Activated CD8-positive, alpha-beta T cell treated with anti-CD3 and anti-CD28 coated beads for 36 hours (primary cell): Measurements from ENCODE around the gene KATNA1. TPM values are rescaled to one million over a fixed set of nuclear protein-coding genes. Genes with fewer than 3 reads are reported as not detected.
A peak's percentile ranks its signal among the peaks of the same experiment; 100 is the strongest.
"Not testable (repeated sequence)": the region's sequence is repeated elsewhere in the genome, so short reads cannot be mapped to it uniquely, and the experiment has no call there.

Experiments
- ATAC-seq: fragments of 200-7000 bp; cut with Tn5 transposase; one replicate; pipeline ENCODE4 v1.10.0; 2021; ENCODE audit warnings: mild to moderate bottlenecking, moderate library complexity
- CTCF ChIA-PET: fragments of 350-600 bp; sonication (Branson Sonifier 250); formaldehyde crosslinking; loops from one replicate; lab custom pipeline; 2021; ENCODE audit warnings: antibody characterized with exemption; lab: Charles Lee
- POLR2A ChIA-PET: fragments of 350-600 bp; sonication (Branson Sonifier 250); formaldehyde crosslinking; loops from one replicate; lab custom pipeline; 2021; ENCODE audit warnings: antibody characterized with exemption; lab: Charles Lee
- DNase-seq: peaks from one replicate; pipeline ENCODE4 v3.0.0-alpha.2; 2020
- H3K27ac Mint-ChIP-seq: one replicate; pipeline ENCODE4 v1.8.0; 2021; ENCODE audit warnings: mild to moderate bottlenecking, mixed read lengths
- H3K27me3 Mint-ChIP-seq: one replicate; pipeline ENCODE4 v1.8.0; 2021; ENCODE audit warnings: mixed read lengths
- H3K36me3 Mint-ChIP-seq: one replicate; pipeline ENCODE4 v1.8.0; 2021; ENCODE audit warnings: low read depth, mixed read lengths
- H3K4me1 Mint-ChIP-seq: one replicate; pipeline ENCODE4 v1.8.0; 2021; ENCODE audit warnings: low read depth, mixed read lengths
- H3K4me3 Mint-ChIP-seq: one replicate; pipeline ENCODE4 v1.8.0; 2021; ENCODE audit warnings: mild to moderate bottlenecking, moderate library complexity, mixed read lengths
- H3K9me3 Mint-ChIP-seq: one replicate; pipeline ENCODE4 v1.8.0; 2021; ENCODE audit warnings: mixed read lengths
- intact Hi-C: fragments of 100-400 bp; cut with micrococcal nuclease; formaldehyde crosslinking; loops from one replicate; pipeline ENCODE4 v1.10.0; 2022
- total RNA-seq, 2 experiments: library from RNA; stranded (reverse); gene quantifications; one replicate each; pipeline ENCODE4 v1.2.3, GENCODE V29; 2021
- TF ChIP-seq, protein P1 (sequence below): fragments of 200-600 bp; IDR thresholded peaks from one replicate; pipeline ENCODE4 v1.8.0; 2022; ENCODE audit warnings: antibody characterized with exemption, mild to moderate bottlenecking

Gene KATNA1
- total RNA-seq, 2 experiments from 2014 or later: 18.8 to 19.7 TPM

DNA sequence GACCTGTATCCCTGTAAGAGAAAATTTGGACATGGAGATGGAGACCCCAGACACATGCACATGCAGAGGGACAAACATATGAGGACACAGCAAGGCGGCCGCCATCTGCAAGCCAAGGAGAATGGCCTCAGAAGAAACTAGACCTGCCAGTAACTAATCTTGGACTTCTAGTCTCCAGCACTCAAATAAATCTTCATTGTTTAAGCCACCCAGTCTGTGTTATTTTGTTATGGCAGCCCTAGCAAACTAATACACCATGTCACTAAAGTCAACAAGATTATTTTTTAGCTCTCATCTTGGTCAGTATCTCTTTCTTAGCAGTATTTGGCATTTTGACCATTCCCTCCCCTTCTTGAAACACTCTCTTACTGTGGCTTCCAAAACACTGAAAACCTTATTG, 42.7 kb upstream of the KATNA1 start:
- ATAC-seq (no peak), DNase-seq (no peak)
- TF ChIP-seq, protein P1, sequence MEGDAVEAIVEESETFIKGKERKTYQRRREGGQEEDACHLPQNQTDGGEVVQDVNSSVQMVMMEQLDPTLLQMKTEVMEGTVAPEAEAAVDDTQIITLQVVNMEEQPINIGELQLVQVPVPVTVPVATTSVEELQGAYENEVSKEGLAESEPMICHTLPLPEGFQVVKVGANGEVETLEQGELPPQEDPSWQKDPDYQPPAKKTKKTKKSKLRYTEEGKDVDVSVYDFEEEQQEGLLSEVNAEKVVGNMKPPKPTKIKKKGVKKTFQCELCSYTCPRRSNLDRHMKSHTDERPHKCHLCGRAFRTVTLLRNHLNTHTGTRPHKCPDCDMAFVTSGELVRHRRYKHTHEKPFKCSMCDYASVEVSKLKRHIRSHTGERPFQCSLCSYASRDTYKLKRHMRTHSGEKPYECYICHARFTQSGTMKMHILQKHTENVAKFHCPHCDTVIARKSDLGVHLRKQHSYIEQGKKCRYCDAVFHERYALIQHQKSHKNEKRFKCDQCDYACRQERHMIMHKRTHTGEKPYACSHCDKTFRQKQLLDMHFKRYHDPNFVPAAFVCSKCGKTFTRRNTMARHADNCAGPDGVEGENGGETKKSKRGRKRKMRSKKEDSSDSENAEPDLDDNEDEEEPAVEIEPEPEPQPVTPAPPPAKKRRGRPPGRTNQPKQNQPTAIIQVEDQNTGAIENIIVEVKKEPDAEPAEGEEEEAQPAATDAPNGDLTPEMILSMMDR: no peak
- Mint-ChIP-seq H3K36me3 (peaks cover 30% of the 10 kb centered on the region), H3K27me3 (no peaks in the 10 kb centered on the region), H3K4me1 (peaks cover 20% of the 10 kb centered on the region), H3K9me3 (no peaks in the 10 kb centered on the region), H3K27ac (no peak overlapping the region), H3K4me3 (no peak overlapping the region)
- ChIA-PET POLR2A (interaction anchor here (1.5 kb wide), 1 partner anchor 15 kb away, joined by 3 read pairs; no protein-coding TSS in a partner anchor), CTCF (no interaction called here)
- intact Hi-C loops: no loop called here

DNA sequence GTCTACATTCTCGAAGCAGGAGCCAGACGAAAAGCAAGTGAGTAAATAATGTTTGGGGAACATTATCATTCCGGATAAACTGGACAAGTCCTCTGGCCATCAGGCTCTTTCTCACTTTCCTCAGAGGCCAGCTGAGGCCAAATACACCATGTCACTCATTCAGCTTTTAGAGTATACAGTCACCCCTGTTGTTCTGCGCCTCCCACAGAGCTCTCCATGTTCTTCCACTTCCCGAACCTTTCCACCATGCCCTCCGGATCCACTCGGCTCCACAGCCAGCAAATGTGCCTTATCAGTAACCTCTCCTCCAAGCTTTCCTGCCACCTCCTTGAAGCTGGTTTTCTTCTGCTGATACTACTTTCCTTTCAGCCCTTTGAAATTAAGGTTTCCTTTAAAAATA, 37.7 kb upstream of the KATNA1 start:
- no peaks in the 10 kb centered on the region for H3K27me3 Mint-ChIP-seq
- peaks cover 26% of the 10 kb centered on the region for H3K4me1 Mint-ChIP-seq
- ChIA-PET CTCF (interaction anchor here (0.7 to 1.1 kb wide), 4 partner anchors 14 to 60 kb away, joined by 3 read pairs; partner anchors contain the start of gene NUP43), POLR2A (interaction anchor here (0.5 to 1.2 kb wide), 3 partner anchors 11 to 1703 kb away, joined by 3 to 5 read pairs (median 5); partner anchors contain the start of gene LATS1)
- intact Hi-C loops: no loop called here
- no peak for DNase-seq
- H3K9me3 Mint-ChIP-seq: no peaks in the 10 kb centered on the region
- no peak overlapping the region for H3K4me3 Mint-ChIP-seq
- ATAC-seq: no peak
- H3K27ac Mint-ChIP-seq: peak overlapping the region; percentile 68
- TF ChIP-seq, protein P1: no peak
- peaks cover 31% of the 10 kb centered on the region for H3K36me3 Mint-ChIP-seq

DNA sequence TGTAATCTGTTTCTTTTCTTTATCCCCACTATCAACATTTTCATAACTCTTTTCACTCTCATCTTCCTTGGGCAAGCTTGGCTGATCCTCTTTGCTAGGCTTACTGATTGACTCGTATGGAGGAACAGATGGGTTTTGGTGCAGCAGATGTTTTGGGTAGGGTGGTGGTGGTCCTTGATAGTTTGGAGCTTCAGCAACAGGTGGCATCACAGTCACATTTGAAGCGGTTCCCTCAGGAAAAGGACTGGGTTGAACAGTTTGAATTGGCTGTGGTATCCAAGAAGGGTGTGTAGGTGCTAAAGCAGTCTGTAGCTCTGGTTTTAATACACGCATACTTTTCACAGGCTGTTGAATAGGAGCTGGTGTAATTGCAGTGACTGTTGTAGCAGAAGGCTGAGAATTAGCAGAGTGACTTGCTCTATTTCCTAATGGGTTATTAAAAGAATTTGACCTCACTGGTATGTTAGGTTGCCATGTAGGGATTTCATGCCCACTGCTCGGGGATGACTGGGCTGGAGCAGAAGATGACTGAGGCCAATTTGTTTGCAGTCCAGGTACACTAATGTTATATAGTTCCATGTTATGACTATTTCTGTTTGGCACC, 34.8 kb upstream of the KATNA1 start:
- peaks cover 28% of the 10 kb centered on the region for H3K4me1 Mint-ChIP-seq
- POLR2A ChIA-PET: no interaction called here
- peak overlapping the region; percentile 8 for H3K27ac Mint-ChIP-seq
- intact Hi-C loops: no loop called here
- TF ChIP-seq, protein P1: no peak
- no peak for ATAC-seq
- H3K4me3 Mint-ChIP-seq: no peak overlapping the region
- CTCF ChIA-PET: no interaction called here
- H3K36me3 Mint-ChIP-seq: peaks cover 37% of the 10 kb centered on the region
- no peaks in the 10 kb centered on the region for H3K9me3 Mint-ChIP-seq
- no peak for DNase-seq
- no peaks in the 10 kb centered on the region for H3K27me3 Mint-ChIP-seq

DNA sequence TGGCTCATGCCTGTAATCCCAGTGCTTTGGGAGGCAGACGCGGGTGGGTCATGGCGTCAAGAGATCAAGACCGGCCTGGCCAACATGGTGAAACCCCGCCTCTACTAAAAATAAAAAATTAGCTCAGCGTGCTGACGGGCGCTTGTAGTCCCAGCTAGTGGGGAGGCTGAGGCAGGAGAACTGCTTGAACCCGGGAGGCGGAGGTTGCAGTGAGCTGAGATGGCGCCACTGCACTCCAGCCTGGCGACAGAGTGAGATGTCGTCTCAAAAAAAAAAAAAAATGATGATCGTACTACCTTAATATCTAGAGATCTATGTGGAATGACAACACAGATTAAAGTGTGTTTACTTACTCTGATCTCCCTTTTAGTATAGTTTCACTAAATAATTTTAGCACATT, 33.3 kb upstream of the KATNA1 start:
- H3K27ac Mint-ChIP-seq, ATAC-seq, intact Hi-C loops, H3K27me3 Mint-ChIP-seq, CTCF ChIA-PET, H3K9me3 Mint-ChIP-seq, DNase-seq, POLR2A ChIA-PET, H3K4me3 Mint-ChIP-seq: not testable (repeated sequence)
- H3K36me3 Mint-ChIP-seq: peaks cover 45% of the 10 kb centered on the region
- peaks cover 20% of the 10 kb centered on the region for H3K4me1 Mint-ChIP-seq

DNA sequence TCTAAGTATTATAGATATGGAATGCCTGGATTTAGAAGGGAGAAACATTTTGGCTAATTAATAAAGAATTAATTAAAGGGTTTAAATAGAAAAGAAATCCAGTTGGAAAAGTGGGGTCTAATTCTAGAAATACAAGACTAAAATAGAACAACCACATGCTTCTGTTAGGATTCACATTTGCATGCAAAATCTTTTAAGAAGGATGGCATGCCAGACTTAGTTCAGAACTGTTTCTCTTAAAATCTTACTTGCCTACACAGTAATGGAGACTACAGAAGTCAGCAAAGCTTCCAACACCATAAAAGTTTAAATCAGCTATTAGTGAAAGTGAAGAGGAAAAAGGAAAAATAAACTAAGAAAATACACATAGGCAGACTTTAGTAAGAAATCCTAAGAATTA, 32.7 kb upstream of the KATNA1 start:
- ChIA-PET CTCF (no interaction called here), POLR2A (interaction anchor here (0.6 kb wide), 1 partner anchor 20 kb away, joined by 3 read pairs; no protein-coding TSS in a partner anchor)
- TF ChIP-seq, protein P1: no peak

More for the DNA sequence above, 32.7 kb upstream of the KATNA1 start:
- Mint-ChIP-seq H3K4me1 (peaks cover 14% of the 10 kb centered on the region), H3K4me3 (no peak overlapping the region), H3K36me3 (peaks cover 43% of the 10 kb centered on the region), H3K27me3 (no peaks in the 10 kb centered on the region), H3K27ac (peak overlapping the region; percentile 46), H3K9me3 (no peaks in the 10 kb centered on the region)
- DNase-seq (no peak), ATAC-seq (no peak)
- intact Hi-C loops: no loop called here
